Upper lobe of right lung (tissue), 1 donor: ENCODE measurements around the gene TRIM38. TPM values are rescaled to one million over a fixed set of nuclear protein-coding genes. Genes with fewer than 3 reads are reported as not detected.
A peak's percentile ranks its signal among the peaks of the same experiment; 100 is the strongest.
"Not testable (repeated sequence)": the region's sequence is repeated elsewhere in the genome, so short reads cannot be mapped to it uniquely, and the experiment has no call there.

ENCODE experiments used
- ATAC-seq: fragments of 200-7000 bp; cut with Tn5 transposase; one replicate; pipeline ENCODE4 v1.9.1; 2020; ENCODE audit warnings: mild to moderate bottlenecking, moderate library complexity
- DNase-seq: peaks from one replicate; pipeline ENCODE4 v3.0.0-alpha.2; 2020
- H3K27ac ChIP-seq: fragments of 200-600 bp; one replicate; pipeline ENCODE4 v1.8.0; 2022
- H3K27me3 ChIP-seq: fragments of 200-600 bp; one replicate; pipeline ENCODE4 v1.8.0; 2022; ENCODE audit warnings: mild to moderate bottlenecking
- H3K36me3 ChIP-seq: fragments of 200-600 bp; one replicate; pipeline ENCODE4 v1.8.0; 2022
- H3K4me1 ChIP-seq: fragments of 200-600 bp; one replicate; pipeline ENCODE4 v1.8.0; 2022
- H3K4me3 ChIP-seq: fragments of 200-600 bp; one replicate; pipeline ENCODE4 v1.8.0; 2022; ENCODE audit warnings: mild to moderate bottlenecking
- H3K9me3 ChIP-seq: fragments of 200-600 bp; one replicate; pipeline ENCODE4 v1.8.0; 2022
- CTCF ChIP-seq: fragments of 200-600 bp; IDR thresholded peaks from one replicate; pipeline ENCODE4 v1.8.0; 2022; ENCODE audit warnings: antibody characterized with exemption
- intact Hi-C: fragments of 100-400 bp; cut with DNase I; formaldehyde crosslinking; loops from one replicate; pipeline ENCODE4 v1.11.0; 2022
- total RNA-seq: library from RNA; stranded (reverse); fragmentation: NEBNext Ultra II Directional; extraction: Animal tissue kit (Norgen Biotek cat#: 25700); gene quantifications from one replicate; pipeline ENCODE4 v1.2.1, GENCODE V29; 2021
- donor health status: DM: no; HTN: yes; CAD: no; lungs with severe emphysema.

Gene TRIM38
- total RNA-seq, 1 donor from 2014 or later = 18.0 TPM

DNA sequence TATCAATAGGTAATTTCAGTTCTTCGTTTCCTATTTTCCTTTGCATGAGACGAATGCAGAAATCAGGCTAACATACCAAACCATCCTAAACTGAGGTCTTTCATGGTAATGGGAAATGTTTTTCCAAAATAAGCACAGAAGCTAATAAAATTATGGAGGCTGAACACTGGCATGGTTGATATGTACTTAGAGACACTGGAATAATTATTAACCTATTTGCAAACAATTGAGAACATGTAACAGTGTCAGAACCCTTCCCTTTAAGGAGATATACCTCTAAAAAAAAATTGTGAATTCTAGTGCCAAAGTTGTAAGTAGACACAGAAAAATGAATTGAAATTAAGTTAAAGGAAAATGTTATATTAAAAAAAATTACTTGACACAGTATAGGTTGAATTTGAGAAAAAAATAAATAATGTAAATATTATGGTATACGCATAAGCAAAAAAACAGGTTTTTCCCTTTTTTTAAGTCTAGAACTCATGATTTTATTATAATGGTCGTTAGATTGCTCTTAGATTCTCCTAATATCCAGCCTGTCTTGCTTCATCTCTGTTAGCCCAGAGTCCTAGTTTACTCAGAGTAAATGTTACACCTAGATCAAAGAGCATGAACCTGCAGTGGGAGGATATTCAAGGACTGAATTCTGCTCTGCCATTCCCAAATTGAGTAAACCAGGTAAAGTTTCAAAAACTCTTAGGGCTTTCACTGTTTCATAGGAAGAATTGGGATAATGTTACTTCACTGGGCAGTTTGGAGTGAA, 33.9 kb upstream of the TRIM38 start:
- TF ChIP-seq CTCF = no peak
- DNase-seq (no peak), ATAC-seq (no peak)
- Histone ChIP-seq H3K4me3 (no peak overlapping the region), H3K36me3 (no peaks in the 10 kb centered on the region), H3K27me3 (no peaks in the 10 kb centered on the region), H3K27ac (no peak overlapping the region), H3K4me1 (no peaks in the 10 kb centered on the region), H3K9me3 (no peaks in the 10 kb centered on the region)
- intact Hi-C loops = no loop called here

- ATAC-seq, intact Hi-C loops, H3K4me3 ChIP-seq, H3K27me3 ChIP-seq, H3K9me3 ChIP-seq, H3K4me1 ChIP-seq, DNase-seq, H3K36me3 ChIP-seq, H3K27ac ChIP-seq: not testable (repeated sequence)
Observed at GRCh38 chr6:25929785-25930184, 32.8 kb upstream of the TRIM38 start.

- H3K9me3 ChIP-seq = no peaks in the 10 kb centered on the region
- no peaks in the 10 kb centered on the region for H3K4me1 ChIP-seq
- DNase-seq (no peak), ATAC-seq (peak; percentile 50)
- no peak for TF ChIP-seq CTCF
- no peaks in the 10 kb centered on the region for H3K36me3 ChIP-seq
- no peak within 1 kb of the TSS for H3K27ac ChIP-seq
- H3K27me3 ChIP-seq = no peaks in the 10 kb centered on the region
- H3K4me3 ChIP-seq = no peak within 1 kb of the TSS
- intact Hi-C loops = no loop called here
Observed at GRCh38 chr6:25930532-25931410, 31.8 kb upstream of the TRIM38 start, which contains the start of gene SLC17A2. SLC17A2 (minus strand) TSS chr6:25930691; CDS start chr6:25925796, 4,895 bp downstream.

GRCh38 chr6:25931411-25931709, 31.2 kb upstream of the TRIM38 start:
- Histone ChIP-seq H3K4me3 (no peak overlapping the region), H3K36me3 (no peaks in the 10 kb centered on the region), H3K27me3 (no peaks in the 10 kb centered on the region), H3K4me1 (no peaks in the 10 kb centered on the region), H3K27ac (no peak overlapping the region), H3K9me3 (no peaks in the 10 kb centered on the region)
- no peak for TF ChIP-seq CTCF
- no peak for ATAC-seq
- intact Hi-C loops = no loop called here
- no peak for DNase-seq

DNA sequence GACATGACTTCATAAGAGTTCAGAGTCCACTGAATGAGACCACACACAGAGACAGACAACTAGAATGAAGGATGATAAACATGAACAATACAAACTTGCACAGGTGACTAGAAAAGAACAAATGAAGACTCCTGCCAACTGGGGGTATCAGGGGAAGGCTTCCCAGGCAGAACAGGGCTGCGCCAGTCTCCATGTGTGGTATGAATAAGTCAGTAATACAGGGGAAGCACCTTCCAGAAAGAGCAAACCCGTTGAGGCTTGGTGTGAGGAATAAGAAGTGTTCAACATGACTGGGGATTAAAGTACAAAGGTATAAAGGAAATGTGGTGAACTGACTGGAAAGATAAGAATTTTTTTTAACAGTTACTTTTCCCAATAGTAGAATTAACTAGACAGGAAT, 28.4 kb upstream of the TRIM38 start:
- TF ChIP-seq CTCF = no peak
- intact Hi-C loops = no loop called here
- H3K27me3 ChIP-seq = no peaks in the 10 kb centered on the region

GRCh38 chr6:25934735-25935313, 27.8 kb upstream of the TRIM38 start:
- TF ChIP-seq CTCF = no peak
- intact Hi-C loops = no loop called here

More for the DNA sequence above, 28.4 kb upstream of the TRIM38 start:
- Histone ChIP-seq H3K4me1 (no peaks in the 10 kb centered on the region), H3K9me3 (no peaks in the 10 kb centered on the region), H3K4me3 (no peak overlapping the region), H3K36me3 (no peaks in the 10 kb centered on the region), H3K27ac (no peak overlapping the region)
- DNase-seq (no peak), ATAC-seq (no peak)

More at GRCh38 chr6:25934735-25935313, 27.8 kb upstream of the TRIM38 start:
- Histone ChIP-seq H3K27ac (no peak overlapping the region), H3K9me3 (no peaks in the 10 kb centered on the region), H3K36me3 (no peaks in the 10 kb centered on the region), H3K27me3 (no peaks in the 10 kb centered on the region), H3K4me3 (no peak overlapping the region), H3K4me1 (no peaks in the 10 kb centered on the region)
- no peak for ATAC-seq
- no peak for DNase-seq
